Activated effector memory CD4-positive, alpha-beta T cell treated with Interleukin-2 at 50 U/mL for 16 hours (primary cell): ENCODE results near the gene CALN1.
"Not testable (repeated sequence)": the region's sequence is repeated elsewhere in the genome, so short reads cannot be mapped to it uniquely, and the experiment has no call there.

Experiments
- DNase-seq: peaks from one replicate; pipeline ENCODE4 v3.0.0-alpha.2; 2020

The CALN1 gene

GRCh38 chr7:72408966-72409637, 3.0 kb downstream of the CALN1 start:
- DNase-seq = no peak

GRCh38 chr7:72406820-72407403, 5.2 kb downstream of the CALN1 start:
- DNase-seq = no peak

- DNase-seq = no peak
Measured at GRCh38 chr7:72405871-72406270, 6.3 kb downstream of the CALN1 start.

- DNase-seq = no peak
Measured at GRCh38 chr7:72405418-72405817, 6.7 kb downstream of the CALN1 start.

- DNase-seq = no peak
Measured at GRCh38 chr7:72404743-72405142, 7.4 kb downstream of the CALN1 start.

- DNase-seq = no peak
Measured at GRCh38 chr7:72403458-72404076, 8.6 kb downstream of the CALN1 start.

- DNase-seq = no peak
Measured at GRCh38 chr7:72394016-72394415, 18.1 kb downstream of the CALN1 start.

GRCh38 chr7:72391821-72392377, 20.2 kb downstream of the CALN1 start:
- DNase-seq = no peak

- DNase-seq = no peak
Measured at GRCh38 chr7:72386118-72386517, 26.0 kb downstream of the CALN1 start.

- DNase-seq = no peak
Measured at GRCh38 chr7:72362246-72362645, 49.9 kb downstream of the CALN1 start.

- DNase-seq = no peak
Measured at GRCh38 chr7:72345208-72345727, 66.9 kb downstream of the CALN1 start.

- no peak for DNase-seq
Measured at GRCh38 chr7:72343991-72344390, 68.1 kb downstream of the CALN1 start.

GRCh38 chr7:72343354-72343753, 68.8 kb downstream of the CALN1 start:
- not testable (repeated sequence) for DNase-seq

GRCh38 chr7:72337390-72338167, 74.6 kb downstream of the CALN1 start:
- DNase-seq = no peak

- DNase-seq = no peak
Measured at GRCh38 chr7:72336632-72337389, 75.3 kb downstream of the CALN1 start.

GRCh38 chr7:72336382-72336631, 75.8 kb downstream of the CALN1 start:
- no peak for DNase-seq

- DNase-seq = no peak
Measured at GRCh38 chr7:72335561-72336381, 76.4 kb downstream of the CALN1 start.

- DNase-seq = no peak
Measured at GRCh38 chr7:72334698-72335097, 77.4 kb downstream of the CALN1 start.

- no peak for DNase-seq
Measured at GRCh38 chr7:72334066-72334465, 78.1 kb downstream of the CALN1 start.

GRCh38 chr7:72326811-72327210, 85.3 kb downstream of the CALN1 start:
- no peak for DNase-seq

- DNase-seq = no peak
Measured at GRCh38 chr7:72326365-72326764, 85.8 kb downstream of the CALN1 start.

- DNase-seq = no peak
Measured at GRCh38 chr7:72325561-72325960, 86.6 kb downstream of the CALN1 start.
